ENCODE results near the gene CAPN1.

GRCh38 chr11:65211293-65212105 is 29.8 kb downstream of the CAPN1 start:
- TF ChIP-seq CTCF (IDR thresholded peaks at IDR 0.05 in 8 of 11, conservative IDR thresholded peaks at IDR 0.05 in 3 of 11) (no peak), POLR2A (IDR thresholded peaks at IDR 0.05) (no peak), POLR2AphosphoS5 (IDR thresholded peaks at IDR 0.05) (peak in 2 of 3 donors; percentile 50 to 68)
